Measurements from ENCODE around the gene IFT43. TPM values are rescaled to one million over a fixed set of nuclear protein-coding genes. Genes with fewer than 3 reads are reported as not detected.

The IFT43 gene
- total and polyA plus RNA-seq, 9 of the 15 experiments (the other 6 are each of a cell fraction or from before 2014, with no cell fraction given): 4.9 to 12.8 (median 8.0) TPM

- TF ChIP-seq POLR2A (conservative IDR thresholded peaks at IDR 0.05): no peak
- no peak for TF ChIP-seq GATAD2A (IDR thresholded peaks at IDR 0.05)
- TF ChIP-seq KAT8 (IDR thresholded peaks at IDR 0.05; ENCODE audit: low read depth): no peak
- no peak for TF ChIP-seq ZNF23 (CRISPR knock-in tag; IDR thresholded peaks at IDR 0.05)
- no peak for TF ChIP-seq SIN3A (IDR thresholded peaks at IDR 0.05; ENCODE audit: borderline replicate concordance in 2 of 2, control insufficient read depth in 1 of 2, low read depth in 2 of 2, low read length in 2 of 2)
- TF ChIP-seq MXI1 (IDR thresholded peaks at IDR 0.05; ENCODE audit: low read depth, low read length): no peak
- TF ChIP-seq E4F1 (CRISPR knock-in tag; IDR thresholded peaks at IDR 0.05; ENCODE audit: borderline replicate concordance): no peak
- no peak for TF ChIP-seq TGIF2 (CRISPR knock-in tag; IDR thresholded peaks at IDR 0.05)
- no peak for TF ChIP-seq FOXM1 (IDR thresholded peaks at IDR 0.05; ENCODE audit: low read depth)
- TF ChIP-seq FOXM1 (CRISPR knock-in tag; IDR thresholded peaks at IDR 0.05; ENCODE audit: low read depth): no peak
Observed at GRCh38 chr14:75971509-75971908, 14.1 kb upstream of the IFT43 start (continued).

Measured in K562 (cell line).